Muscle layer of duodenum (tissue), 2 donors: ENCODE results near the gene OSBPL5.

ENCODE experiments used
- H3K27ac ChIP-seq: one replicate; pipeline ENCODE4 v1.7.0; 2013; ENCODE audit warnings: mild to moderate bottlenecking, low read length
- H3K27me3 ChIP-seq: one replicate; pipeline ENCODE4 v1.7.0; 2013; ENCODE audit warnings: low read depth, mild to moderate bottlenecking, control low read depth, low read length
- H3K36me3 ChIP-seq, 2 donors: one replicate each; pipeline ENCODE4 v1.7.0; 2013; ENCODE audit warnings: low read length in 2 of 2, control low read depth in 1 of 2, mild to moderate bottlenecking in 1 of 2; ENCODE audit not compliant: insufficient read depth in 2 of 2, control insufficient read depth in 1 of 2
- H3K4me1 ChIP-seq, 2 donors: one replicate each; pipeline ENCODE4 v1.7.0; 2013; ENCODE audit warnings: low read length in 2 of 2, mild to moderate bottlenecking in 2 of 2, control low read depth in 1 of 2, moderate library complexity in 1 of 2; ENCODE audit not compliant: insufficient read depth in 2 of 2, control insufficient read depth in 1 of 2
- H3K4me3 ChIP-seq, 2 donors: one replicate each; pipeline ENCODE4 v1.7.0; 2013; ENCODE audit warnings: low read length in 2 of 2, low read depth in 1 of 2, mild to moderate bottlenecking in 1 of 2
- H3K9me3 ChIP-seq, 2 donors: one replicate each; pipeline ENCODE4 v1.7.0; 2013; ENCODE audit warnings: low read length in 2 of 2, control low read depth in 1 of 2, mild to moderate bottlenecking in 1 of 2; ENCODE audit not compliant: control insufficient read depth in 1 of 2
- donor health status: healthy.

The OSBPL5 gene

GRCh38 chr11:3043315-3043871 lies 121.7 kb downstream of the OSBPL5 start:
- Histone ChIP-seq H3K4me1 (peaks cover 0 to 13% of the 10 kb centered on the region in 2 donors), H3K36me3 (peaks cover 23 to 38% of the 10 kb centered on the region in 2 donors), H3K9me3 (no peaks in the 10 kb centered on the region), H3K27ac (no peak overlapping the region), H3K4me3 (no peak overlapping the region), H3K27me3 (no peaks in the 10 kb centered on the region)

DNA sequence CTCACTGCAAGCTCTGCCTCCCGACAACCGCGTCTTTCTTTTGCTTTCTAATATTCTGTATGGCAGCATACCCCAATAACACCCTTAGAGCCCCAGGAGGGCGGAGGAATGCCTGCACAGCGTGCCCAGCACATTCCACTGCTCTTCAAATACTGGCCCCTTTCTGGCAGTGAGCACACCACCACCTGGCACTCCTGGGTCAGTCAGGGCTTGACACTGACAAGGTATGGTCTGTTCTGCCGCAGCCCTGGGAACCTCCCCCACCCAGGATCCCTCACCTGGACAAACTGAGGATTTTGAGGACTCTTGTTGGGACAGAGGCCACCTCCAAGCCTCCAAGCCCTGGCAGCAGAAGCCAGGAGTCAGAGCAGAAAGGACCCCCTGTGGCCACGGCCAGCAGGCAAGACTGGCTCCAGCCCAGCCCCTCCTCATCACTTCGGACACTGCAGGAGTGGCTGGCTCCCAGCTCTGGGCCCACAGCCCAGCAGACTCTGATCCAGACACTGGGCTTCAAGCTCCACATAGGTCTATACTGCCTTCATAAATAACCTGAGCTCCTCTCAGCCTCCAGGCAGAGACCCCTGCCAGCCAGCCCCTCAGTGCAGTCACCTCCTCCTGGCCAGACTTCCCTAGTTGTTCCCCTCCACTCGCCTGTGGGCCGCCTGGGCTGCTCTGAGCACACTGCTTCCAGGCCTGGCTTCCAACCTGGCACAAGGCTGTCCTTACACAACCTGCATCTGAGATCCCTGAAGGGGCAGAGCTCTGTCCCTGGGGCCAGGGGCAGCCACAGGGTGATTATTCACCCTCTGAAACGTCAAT lies 122.4 kb downstream of the OSBPL5 start:
- peaks cover 30 to 45% of the 10 kb centered on the region in 2 donors for H3K36me3 ChIP-seq
- H3K4me1 ChIP-seq, result peaks cover 0 to 13% of the 10 kb centered on the region in 2 donors
- H3K9me3 ChIP-seq, result no peaks in the 10 kb centered on the region
- H3K4me3 ChIP-seq, result no peak overlapping the region
- no peaks in the 10 kb centered on the region for H3K27me3 ChIP-seq
- H3K27ac ChIP-seq, result no peak overlapping the region

DNA sequence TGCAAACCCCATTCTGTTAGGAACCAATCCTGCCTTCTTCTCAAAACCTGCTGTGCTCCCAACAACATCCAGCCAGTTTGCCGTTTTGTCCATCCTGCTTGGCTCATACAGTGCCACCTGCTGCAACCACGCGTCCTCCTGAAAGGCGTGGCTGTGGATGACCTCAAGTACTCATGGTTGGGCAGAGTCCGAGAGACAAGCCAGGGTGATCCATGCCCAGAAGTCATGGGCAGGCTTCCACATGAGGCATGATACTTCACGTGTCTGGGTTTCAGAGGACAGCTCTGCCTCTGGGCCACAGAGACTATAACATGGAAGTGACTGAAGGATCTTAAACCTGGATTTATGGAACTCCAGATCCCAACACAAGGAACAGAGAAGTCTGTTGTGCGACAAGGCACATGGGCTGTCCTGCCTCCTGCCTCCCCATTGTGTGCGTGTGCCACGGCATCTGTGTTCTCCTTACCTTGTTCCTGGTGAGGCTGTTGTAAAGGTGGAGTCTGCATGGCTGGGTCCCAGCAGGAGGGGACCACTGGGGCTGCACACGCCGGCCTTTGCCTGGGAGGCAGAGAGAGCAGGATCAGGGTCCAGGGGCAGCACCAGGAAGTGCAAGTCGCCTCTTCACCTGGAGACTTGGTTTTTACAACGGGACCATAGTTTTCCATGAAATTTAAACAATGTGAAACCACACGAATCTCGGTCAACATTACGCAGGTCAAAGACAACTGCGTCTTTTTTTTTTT lies 123.2 kb downstream of the OSBPL5 start:
- H3K27me3 ChIP-seq, result no peaks in the 10 kb centered on the region
- peaks cover 37 to 54% of the 10 kb centered on the region in 2 donors for H3K36me3 ChIP-seq
- peaks cover 0 to 13% of the 10 kb centered on the region in 2 donors for H3K4me1 ChIP-seq
- no peak overlapping the region for H3K27ac ChIP-seq
- no peaks in the 10 kb centered on the region for H3K9me3 ChIP-seq
- H3K4me3 ChIP-seq, result no peak overlapping the region

GRCh38 chr11:3040881-3041280 lies 124.2 kb downstream of the OSBPL5 start:
- Histone ChIP-seq H3K4me1 (peaks cover 0 to 17% of the 10 kb centered on the region in 2 donors), H3K27me3 (no peaks in the 10 kb centered on the region), H3K27ac (no peak overlapping the region), H3K4me3 (no peak overlapping the region), H3K36me3 (peaks cover 44 to 63% of the 10 kb centered on the region in 2 donors), H3K9me3 (no peaks in the 10 kb centered on the region)

DNA sequence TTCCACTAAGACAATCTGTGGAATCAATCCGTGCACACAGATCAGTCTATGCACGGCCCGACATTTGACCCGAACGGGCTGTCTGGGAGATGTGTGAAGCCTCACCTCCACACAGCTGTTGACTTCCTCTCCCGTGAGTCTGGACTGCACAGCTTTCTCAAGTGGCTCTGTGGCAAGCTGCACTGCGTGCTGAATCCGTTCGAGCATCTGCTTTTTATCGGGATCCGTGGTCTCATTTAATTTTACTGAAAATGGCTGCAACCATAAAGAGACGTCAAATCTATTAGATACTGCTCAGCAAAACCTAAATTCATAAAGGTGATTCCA lies 127.2 kb downstream of the OSBPL5 start:
- peaks cover 49 to 66% of the 10 kb centered on the region in 2 donors for H3K36me3 ChIP-seq
- no peaks in the 10 kb centered on the region for H3K9me3 ChIP-seq
- peaks cover 0 to 12% of the 10 kb centered on the region in 2 donors for H3K4me1 ChIP-seq
- no peak overlapping the region for H3K4me3 ChIP-seq
- no peak overlapping the region for H3K27ac ChIP-seq
- H3K27me3 ChIP-seq, result no peaks in the 10 kb centered on the region
